Adrenal gland (tissue), 12 donors: ENCODE results near the gene VSIG2. TPM values are rescaled to one million over a fixed set of nuclear protein-coding genes. Genes with fewer than 3 reads are reported as not detected.

Experiments used
- DNase-seq, 7 donors: peaks; one replicate each; pipeline ENCODE4 v3.0.0-alpha.2; 2019 to 2020
- H3K27ac ChIP-seq, 5 donors: fragments of 200-600 bp; sonication (generic) in 4 of 5; 1 replicate in 3 of 5; 2 replicates in 2 of 5; pipeline versions ENCODE4 v1.5.1 to v1.8.0; 2016 to 2020; ENCODE audit warnings: mild to moderate bottlenecking in 1 of 5
- H3K27me3 ChIP-seq: fragments of 200-600 bp; 2 replicates; pipeline ENCODE4 v1.8.0; 2021
- H3K36me3 ChIP-seq, 2 donors: fragments of 200-600 bp; replicated peaks in 1 of 2; 1 replicate in 1 of 2; 2 replicates in 1 of 2; pipeline versions ENCODE4 v1.5.1 to v1.8.0; 2018 to 2022
- H3K4me1 ChIP-seq, 2 donors: fragments of 200-600 bp; replicated peaks in 1 of 2; 1 replicate in 1 of 2; 2 replicates in 1 of 2; pipeline versions ENCODE4 v1.5.1 to v1.8.0; 2018 to 2021
- H3K4me3 ChIP-seq, 4 donors: fragments of 200-600 bp; sonication (generic) in 3 of 4; one replicate each; pipeline ENCODE4 v1.5.1; 2016 to 2018
- H3K9me3 ChIP-seq, 3 donors: fragments of 200-600 bp; sonication (generic) in 1 of 3; replicated peaks in 1 of 3; 1 replicate in 2 of 3; 2 replicates in 1 of 3; pipeline versions ENCODE4 v1.5.1 to v1.8.0; 2016 to 2021
- POLR2A ChIP-seq, 2 donors: fragments of 450-650 bp; IDR thresholded peaks; one replicate each; pipeline ENCODE4 v1.6.1; 2017; ENCODE audit warnings: antibody characterized with exemption in 2 of 2, mild to moderate bottlenecking in 2 of 2, moderate library complexity in 1 of 2
- WGBS, 4 donors: extraction: QIAGEN DNeasy Blood & Tissue Kit in 2 of 4; methylation state at CpG; one replicate each; pipeline versions ENCODE4 v1.1.5 to v1.1.7; 2013 to 2017; 5-methylcytosine and 5-hydroxymethylcytosine counted together
- intact Hi-C, 2 donors: fragments of 100-400 bp; cut with DNase I; formaldehyde crosslinking; loops; one replicate each; pipeline versions ENCODE4 v1.14.1 to v1.15.0; 2022 to 2023
- polyA plus RNA-seq, 3 donors: library from polyadenylated mRNA; stranded (reverse); fragments of 200-250 nt in 2 of 3; fragments of 350-450 nt in 1 of 3; fragmentation: Illumina TruSeq in 1 of 3; extraction: RNeasy Lipid Tissue Mini Kit (QIAGEN cat#74804) in 1 of 3; gene quantifications; one replicate each; pipeline ENCODE4 v1.2.3, GENCODE V29; 2013 to 2014
- total RNA-seq, 9 donors: library from RNA; depleted of rRNA in 4 of 9; stranded (reverse); fragments of >200 nt in 4 of 9; fragments of 120-200 nt in 1 of 9; fragmentation: NEBNext Ultra II Directional in 1 of 9; extraction: Animal tissue kit (Norgen Biotek cat#: 25700) in 1 of 9; gene quantifications; one replicate each; pipeline versions ENCODE4 v1.1.0 to v1.2.4, GENCODE V29; 2013 to 2023
- TF ChIP-seq, protein P1 (sequence below), 6 experiments: fragments of 450-650 bp in 4 of 6; fragments of 200-600 bp in 2 of 6; sonication (generic) in 1 of 6; IDR thresholded peaks; 1 replicate in 5 of 6; 2 replicates in 1 of 6; pipeline versions ENCODE4 v1.5.1 to v1.8.0; 2016 to 2021; ENCODE audit warnings: antibody characterized with exemption in 6 of 6, mild to moderate bottlenecking in 2 of 6, moderate library complexity in 1 of 6
- donor health status: healthy with polysubstance abuse.
- donor health status: Bipolar disorder and iron deficiency.
- donor health status: DM: yes; HTN: yes; CAD: no.
- donor health status: DM: no; HTN: no; CAD: no.
- donor health status: DM: no; HTN: no; CAD: no.
- donor health status: DM: yes; HTN: yes; CAD: no.

The VSIG2 gene
- total and polyA plus RNA-seq, 12 donors, result 0.11 to 2.4 (median 0.48) TPM; not detected in 4

DNA sequence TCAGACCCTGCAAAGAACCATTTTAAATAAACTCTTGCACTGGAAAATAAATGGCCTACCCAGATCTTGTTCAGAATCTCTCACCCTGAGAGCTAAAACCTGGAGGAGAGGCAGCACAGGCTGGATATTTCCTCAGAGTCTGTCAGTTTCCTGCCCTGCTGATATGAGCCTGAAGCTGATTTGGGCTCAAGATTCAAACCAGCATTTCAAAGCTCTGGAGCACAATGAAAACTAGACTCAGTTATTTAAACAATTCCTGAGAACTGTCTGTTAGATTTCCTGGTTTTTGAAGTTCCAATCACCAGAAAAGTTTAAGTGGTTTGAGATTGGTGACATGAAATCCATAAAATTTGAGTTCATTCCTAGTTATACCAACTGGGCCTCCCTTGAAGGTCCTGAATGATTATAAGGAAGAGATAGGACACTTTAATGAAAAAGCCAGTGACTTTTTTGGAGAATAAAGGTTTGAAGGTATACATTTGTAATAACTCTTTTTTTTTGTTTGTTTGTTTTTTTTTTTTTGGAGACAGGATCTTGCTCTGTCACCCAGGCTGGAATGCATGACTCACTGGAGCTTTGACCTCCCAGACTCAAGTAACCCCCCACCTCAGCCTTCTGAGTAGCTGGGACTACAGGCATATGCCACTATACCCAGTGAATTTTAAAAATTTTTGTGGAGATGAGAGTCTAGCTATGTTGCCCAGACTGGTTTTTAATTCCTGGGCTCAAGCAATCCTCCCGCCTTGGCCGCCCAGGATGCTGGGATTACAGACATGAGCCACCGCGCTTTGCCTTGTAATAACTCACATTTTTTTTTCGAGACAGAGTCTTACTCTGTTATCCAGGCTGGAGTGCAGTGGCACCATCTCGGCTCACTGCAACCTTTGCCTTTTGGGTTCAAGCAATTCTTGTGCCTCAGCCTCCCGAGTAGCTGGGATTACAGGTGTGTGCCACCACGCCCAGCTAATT is 18.0 kb upstream of the VSIG2 start:
- no peaks in the 10 kb centered on the region for H3K27me3 ChIP-seq
- 93 to 97% (median 96%) methylated on average over 8 of the region's 8 CpGs for WGBS, 4 donors
- H3K4me1 ChIP-seq, result peaks cover 0 to 6% of the 10 kb centered on the region in 2 donors
- intact Hi-C loops, result no loop called here
- no peak overlapping the region for H3K4me3 ChIP-seq
- DNase-seq, result peak in 3 of 7 donors; percentile 62 to 67 (median 67)
- peaks cover 0 to 21% of the 10 kb centered on the region in 2 donors for H3K36me3 ChIP-seq
- H3K9me3 ChIP-seq, result no peaks in the 10 kb centered on the region
- H3K27ac ChIP-seq, result no peak overlapping the region
- TF ChIP-seq, protein P1, sequence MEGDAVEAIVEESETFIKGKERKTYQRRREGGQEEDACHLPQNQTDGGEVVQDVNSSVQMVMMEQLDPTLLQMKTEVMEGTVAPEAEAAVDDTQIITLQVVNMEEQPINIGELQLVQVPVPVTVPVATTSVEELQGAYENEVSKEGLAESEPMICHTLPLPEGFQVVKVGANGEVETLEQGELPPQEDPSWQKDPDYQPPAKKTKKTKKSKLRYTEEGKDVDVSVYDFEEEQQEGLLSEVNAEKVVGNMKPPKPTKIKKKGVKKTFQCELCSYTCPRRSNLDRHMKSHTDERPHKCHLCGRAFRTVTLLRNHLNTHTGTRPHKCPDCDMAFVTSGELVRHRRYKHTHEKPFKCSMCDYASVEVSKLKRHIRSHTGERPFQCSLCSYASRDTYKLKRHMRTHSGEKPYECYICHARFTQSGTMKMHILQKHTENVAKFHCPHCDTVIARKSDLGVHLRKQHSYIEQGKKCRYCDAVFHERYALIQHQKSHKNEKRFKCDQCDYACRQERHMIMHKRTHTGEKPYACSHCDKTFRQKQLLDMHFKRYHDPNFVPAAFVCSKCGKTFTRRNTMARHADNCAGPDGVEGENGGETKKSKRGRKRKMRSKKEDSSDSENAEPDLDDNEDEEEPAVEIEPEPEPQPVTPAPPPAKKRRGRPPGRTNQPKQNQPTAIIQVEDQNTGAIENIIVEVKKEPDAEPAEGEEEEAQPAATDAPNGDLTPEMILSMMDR (IDR thresholded peaks at IDR 0.05), result no peak
- no peak for TF ChIP-seq POLR2A (IDR thresholded peaks at IDR 0.05)

- no peaks in the 10 kb centered on the region for H3K27me3 ChIP-seq
- 91 to 95% (median 94%) methylated on average over 8 of the region's 8 CpGs for WGBS, 4 donors
- peaks cover 0 to 21% of the 10 kb centered on the region in 2 donors for H3K36me3 ChIP-seq
- H3K27ac ChIP-seq, result no peak overlapping the region
- intact Hi-C loops, result no loop called here
- TF ChIP-seq POLR2A (IDR thresholded peaks at IDR 0.05), result no peak
- TF ChIP-seq, protein P1 (IDR thresholded peaks at IDR 0.05), result no peak
- H3K9me3 ChIP-seq, result no peaks in the 10 kb centered on the region
- H3K4me1 ChIP-seq, result peaks cover 0 to 6% of the 10 kb centered on the region in 2 donors
- H3K4me3 ChIP-seq, result no peak overlapping the region
- DNase-seq, result no peak
These were observed 16.9 kb upstream of the VSIG2 start for GRCh38 chr11:124768914-124769313.

GRCh38 chr11:124766156-124766555 is 14.1 kb upstream of the VSIG2 start:
- Histone ChIP-seq H3K27me3 (peaks cover 19% of the 10 kb centered on the region), H3K4me1 (peaks cover 6 to 24% of the 10 kb centered on the region in 2 donors), H3K9me3 (no peaks in the 10 kb centered on the region), H3K36me3 (peaks cover 0 to 17% of the 10 kb centered on the region in 2 donors), H3K27ac (no peak overlapping the region), H3K4me3 (no peak overlapping the region)
- TF ChIP-seq POLR2A (IDR thresholded peaks at IDR 0.05), result no peak
- TF ChIP-seq, protein P1 (IDR thresholded peaks at IDR 0.05), result no peak
- intact Hi-C loops, result no loop called here
- no peak for DNase-seq
- 96 to 100% (median 98%) methylated on average over 2 of the region's 2 CpGs for WGBS, 4 donors

- TF ChIP-seq POLR2A (IDR thresholded peaks at IDR 0.05), result no peak
- TF ChIP-seq, protein P1 (IDR thresholded peaks at IDR 0.05), result peak; percentile 59 to 82 (median 74)
- DNase-seq, result peak; percentile 70 to 89 (median 85)
- Histone ChIP-seq H3K9me3 (no peaks in the 10 kb centered on the region), H3K4me1 (peaks cover 6 to 39% of the 10 kb centered on the region in 2 donors), H3K36me3 (peaks cover 0 to 10% of the 10 kb centered on the region in 2 donors), H3K27me3 (peaks cover 38% of the 10 kb centered on the region), H3K4me3 (peak overlapping the region in 2 of 4 donors; percentile 15 to 47), H3K27ac (peak overlapping the region in 1 of 5 donors; percentile 55)
- 5 to 8% (median 5%) methylated on average over 20 to 21 of the region's 21 CpGs for WGBS, 4 donors
- intact Hi-C loops, result loop anchor here (5.0 kb wide), 1 partner anchor 91 kb away; the partner anchor contains the start of genes SIAE (in 2 of the 2) and SPA17 (in 2 of the 2)
These were observed 11.3 kb upstream of the VSIG2 start for GRCh38 chr11:124763156-124763947.
